Endodermal cell (in vitro differentiated cells): ENCODE results near the gene ANAPC10. TPM values are rescaled to one million over a fixed set of nuclear protein-coding genes. Genes with fewer than 3 reads are reported as not detected.

Experiments used
- DNase-seq: peaks from one replicate; pipeline ENCODE4 v3.0.0-alpha.2; 2017
- H3K27ac ChIP-seq: 2 replicates; pipeline ENCODE4 v1.5.1; 2013; ENCODE audit warnings: mild to moderate bottlenecking, low read depth, low read length, moderate library complexity
- H3K27me3 ChIP-seq: 2 replicates; pipeline ENCODE4 v1.6.1; 2013; ENCODE audit warnings: mild to moderate bottlenecking, low read length, moderate library complexity; ENCODE audit not compliant: insufficient read depth, control insufficient read depth, poor library complexity, severe bottlenecking
- H3K36me3 ChIP-seq: 2 replicates; pipeline ENCODE4 v1.7.0; 2013; ENCODE audit warnings: mild to moderate bottlenecking, low read length, moderate library complexity; ENCODE audit not compliant: control insufficient read depth, insufficient read depth
- H3K4me1 ChIP-seq: one replicate; pipeline ENCODE4 v1.7.0; 2013; ENCODE audit warnings: low read length; ENCODE audit not compliant: control insufficient read depth, insufficient read depth
- H3K4me3 ChIP-seq: 2 replicates; pipeline ENCODE4 v1.5.1; 2013; ENCODE audit warnings: mild to moderate bottlenecking, low read length, moderate library complexity
- H3K9ac ChIP-seq: 2 replicates; pipeline ENCODE4 v1.6.1; 2013; ENCODE audit warnings: mild to moderate bottlenecking, low read length, moderate library complexity; ENCODE audit not compliant: poor library complexity, severe bottlenecking; ENCODE audit errors: extremely low read depth
- H3K9me3 ChIP-seq: 2 replicates; pipeline ENCODE4 v1.6.1; 2013; ENCODE audit warnings: mild to moderate bottlenecking, low read length, moderate library complexity; ENCODE audit not compliant: control insufficient read depth
- H3K27ac Mint-ChIP-seq: 2 replicates; pipeline ENCODE4 v1.8.0; 2020; ENCODE audit warnings: mixed read lengths
- H3K27me3 Mint-ChIP-seq: 2 replicates; pipeline ENCODE4 v1.8.0; 2021; ENCODE audit warnings: mild to moderate bottlenecking, mixed read lengths; ENCODE audit not compliant: insufficient read depth
- H3K36me3 Mint-ChIP-seq: 2 replicates; pipeline ENCODE4 v1.8.0; 2020; ENCODE audit warnings: low read depth, mixed read lengths
- H3K4me1 Mint-ChIP-seq: 2 replicates; pipeline ENCODE4 v1.8.0; 2020; ENCODE audit warnings: mixed read lengths
- H3K4me3 Mint-ChIP-seq: 2 replicates; pipeline ENCODE4 v1.8.0; 2020; ENCODE audit warnings: mild to moderate bottlenecking, moderate library complexity, mixed read lengths
- H3K9me3 Mint-ChIP-seq: 2 replicates; pipeline ENCODE4 v1.8.0; 2020; ENCODE audit warnings: mild to moderate bottlenecking, mixed read lengths
- WGBS, 2 experiments: methylation state at CpG; one replicate each; pipeline versions ENCODE4 v1.1.5 to v1.1.7; 2013; ENCODE audit warnings: missing lambda C conversion rate in 2 of 2, mixed read lengths in 1 of 2; ENCODE audit not compliant: insufficient coverage in 1 of 2, insufficient read length in 1 of 2; 5-methylcytosine and 5-hydroxymethylcytosine counted together
- total RNA-seq, 2 donors: library from RNA; stranded (reverse); fragmentation: NEBNext Ultra II Directional in 1 of 2; extraction: Animal tissue kit (Norgen Biotek cat#: 25700) in 1 of 2; gene quantifications; 2 replicates in 1 of 2; 3 replicates in 1 of 2; pipeline ENCODE4 v1.2.1, GENCODE V29; 2021
- TF ChIP-seq, protein P1 (sequence below): fragments of 200-600 bp; sonication (generic); conservative IDR thresholded peaks from 2 replicates; pipeline ENCODE4 v1.5.0; 2021; ENCODE audit warnings: antibody characterized with exemption, mild to moderate bottlenecking

The ANAPC10 gene
- total RNA-seq, 2 donors from 2014 or later, result 25.0 to 29.6 TPM

- Histone ChIP-seq H3K4me3 (no peak overlapping the region), H3K9ac (no peak overlapping the region), H3K27me3 (no peaks in the 10 kb centered on the region), H3K36me3 (peaks cover 67% of the 10 kb centered on the region), H3K9me3 (no peaks in the 10 kb centered on the region), H3K27ac (no peak overlapping the region), H3K4me1 (no peaks in the 10 kb centered on the region)
- TF ChIP-seq, protein P1, sequence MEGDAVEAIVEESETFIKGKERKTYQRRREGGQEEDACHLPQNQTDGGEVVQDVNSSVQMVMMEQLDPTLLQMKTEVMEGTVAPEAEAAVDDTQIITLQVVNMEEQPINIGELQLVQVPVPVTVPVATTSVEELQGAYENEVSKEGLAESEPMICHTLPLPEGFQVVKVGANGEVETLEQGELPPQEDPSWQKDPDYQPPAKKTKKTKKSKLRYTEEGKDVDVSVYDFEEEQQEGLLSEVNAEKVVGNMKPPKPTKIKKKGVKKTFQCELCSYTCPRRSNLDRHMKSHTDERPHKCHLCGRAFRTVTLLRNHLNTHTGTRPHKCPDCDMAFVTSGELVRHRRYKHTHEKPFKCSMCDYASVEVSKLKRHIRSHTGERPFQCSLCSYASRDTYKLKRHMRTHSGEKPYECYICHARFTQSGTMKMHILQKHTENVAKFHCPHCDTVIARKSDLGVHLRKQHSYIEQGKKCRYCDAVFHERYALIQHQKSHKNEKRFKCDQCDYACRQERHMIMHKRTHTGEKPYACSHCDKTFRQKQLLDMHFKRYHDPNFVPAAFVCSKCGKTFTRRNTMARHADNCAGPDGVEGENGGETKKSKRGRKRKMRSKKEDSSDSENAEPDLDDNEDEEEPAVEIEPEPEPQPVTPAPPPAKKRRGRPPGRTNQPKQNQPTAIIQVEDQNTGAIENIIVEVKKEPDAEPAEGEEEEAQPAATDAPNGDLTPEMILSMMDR, result no peak
- Mint-ChIP-seq H3K9me3 (no peaks in the 10 kb centered on the region), H3K27me3 (no peaks in the 10 kb centered on the region), H3K4me3 (no peak overlapping the region), H3K4me1 (peaks cover 12% of the 10 kb centered on the region), H3K36me3 (peaks cover 24% of the 10 kb centered on the region), H3K27ac (no peak overlapping the region)
- DNase-seq, result no peak
- 93 to 95% methylated on average over 7 to 12 of the region's 12 CpGs for WGBS, 2 experiments
Measured at GRCh38 chr4:145131848-145132247, 33.9 kb upstream of the ANAPC10 start.

- Histone ChIP-seq H3K27me3 (no peaks in the 10 kb centered on the region), H3K4me1 (no peaks in the 10 kb centered on the region), H3K9ac (no peak overlapping the region), H3K4me3 (no peak overlapping the region), H3K27ac (no peak overlapping the region), H3K36me3 (peaks cover 72% of the 10 kb centered on the region), H3K9me3 (no peaks in the 10 kb centered on the region)
- H3K27ac Mint-ChIP-seq, result peak overlapping the region; percentile 64
- H3K4me1 Mint-ChIP-seq, result peaks cover 11% of the 10 kb centered on the region
- TF ChIP-seq, protein P1, result no peak
- no peaks in the 10 kb centered on the region for H3K27me3 Mint-ChIP-seq
- no peak for DNase-seq
- no peaks in the 10 kb centered on the region for H3K9me3 Mint-ChIP-seq
- WGBS, 2 experiments, result 87 to 100% methylated on average over 2 of the region's 2 CpGs
- peaks cover 34% of the 10 kb centered on the region for H3K36me3 Mint-ChIP-seq
- H3K4me3 Mint-ChIP-seq, result no peak overlapping the region
Measured at GRCh38 chr4:145130788-145131399, 32.9 kb upstream of the ANAPC10 start.

- H3K27ac ChIP-seq, result no peak overlapping the region
- Mint-ChIP-seq H3K9me3 (no peaks in the 10 kb centered on the region), H3K4me3 (no peak overlapping the region), H3K27me3 (no peaks in the 10 kb centered on the region), H3K4me1 (peaks cover 4% of the 10 kb centered on the region), H3K36me3 (peaks cover 35% of the 10 kb centered on the region), H3K27ac (peak overlapping the region; percentile 64)
- TF ChIP-seq, protein P1, result no peak
- H3K9ac ChIP-seq, result no peak overlapping the region
- no peak for DNase-seq
- no peak overlapping the region for H3K4me3 ChIP-seq
- H3K27me3 ChIP-seq, result no peaks in the 10 kb centered on the region
- H3K36me3 ChIP-seq, result peaks cover 77% of the 10 kb centered on the region
- H3K4me1 ChIP-seq, result no peaks in the 10 kb centered on the region
- no peaks in the 10 kb centered on the region for H3K9me3 ChIP-seq
Measured at GRCh38 chr4:145130130-145130529, 32.1 kb upstream of the ANAPC10 start.
